Panc1 (cell line): ENCODE data around the gene KCNC4. TPM values are rescaled to one million over a fixed set of nuclear protein-coding genes. Genes with fewer than 3 reads are reported as not detected.

Experiments used
- ATAC-seq: fragments of 200-7000 bp; cut with Tn5 transposase; 2 replicates; pipeline ENCODE4 v1.9.1; 2020; ENCODE audit warnings: mild to moderate bottlenecking, moderate library complexity
- BruUV-seq: library from RNA; stranded (reverse); fragments of 400-500 nt; replicated peaks from 2 replicates; lab custom pipeline; 2021; lab: Mats Ljungman, UMichigan
- CTCF ChIA-PET: fragments of 300-600 bp; sonication (Branson Sonifier 250); formaldehyde crosslinking; loops from one replicate; lab custom pipeline; 2022; ENCODE audit warnings: antibody characterized with exemption; lab: Charles Lee
- POLR2A ChIA-PET: fragments of 300-600 bp; sonication (Branson Sonifier 250); formaldehyde crosslinking; loops from one replicate; lab custom pipeline; 2022; ENCODE audit warnings: antibody characterized with exemption; lab: Charles Lee
- DNase-seq: peaks from one replicate; pipeline ENCODE4 v3.0.0-alpha.2; 2010; ENCODE audit warnings: low read depth, low spot score
- H3K27ac ChIP-seq: 2 replicates; pipeline ENCODE4 v1.5.1; 2011; ENCODE audit warnings: mild to moderate bottlenecking, low read length, inconsistent platforms
- H3K27me3 ChIP-seq: fragments of 200-500 bp; sonication (Bioruptor generic); 2 replicates; pipeline ENCODE4 v1.6.0; 2014; ENCODE audit warnings: low read length, inconsistent platforms; ENCODE audit not compliant: control insufficient read depth, insufficient read depth
- H3K36me3 ChIP-seq: fragments of 200-500 bp; sonication (Bioruptor generic); 2 replicates; pipeline ENCODE4 v1.5.1; 2014; ENCODE audit warnings: inconsistent platforms, mild to moderate bottlenecking, low read length, moderate library complexity; ENCODE audit not compliant: control insufficient read depth, insufficient read depth
- H3K4me1 ChIP-seq: 2 replicates; pipeline ENCODE4 v1.5.1; 2011; ENCODE audit warnings: inconsistent platforms, mild to moderate bottlenecking, low read length, moderate library complexity; ENCODE audit not compliant: control insufficient read depth, insufficient read depth
- H3K4me3 ChIP-seq, 2 experiments: 2 replicates each; pipeline ENCODE4 v1.5.1; 2011 to 2012; ENCODE audit warnings: low read depth in 2 of 2, low read length in 2 of 2, mild to moderate bottlenecking in 2 of 2, inconsistent platforms in 1 of 2, moderate library complexity in 1 of 2
- H3K9me3 ChIP-seq: fragments of 200-500 bp; sonication (Bioruptor generic); 2 replicates; pipeline ENCODE4 v1.5.1; 2014; ENCODE audit warnings: low read depth, mild to moderate bottlenecking, inconsistent platforms, low read length, moderate library complexity; ENCODE audit not compliant: control insufficient read depth, insufficient read depth
- POLR2AphosphoS5 ChIP-seq: IDR thresholded peaks from 2 replicates; pipeline ENCODE4 v1.6.1; 2012; ENCODE audit warnings: mild to moderate bottlenecking, low read depth, low read length, moderate library complexity
- SIN3A ChIP-seq: IDR thresholded peaks from 2 replicates; pipeline ENCODE4 v1.6.1; 2012; ENCODE audit warnings: low read depth, mild to moderate bottlenecking, low read length, moderate library complexity, borderline replicate concordance; ENCODE audit not compliant: insufficient read depth
- TCF7L2 ChIP-seq: IDR thresholded peaks from 2 replicates; pipeline ENCODE4 v1.6.1; 2011; ENCODE audit warnings: mild to moderate bottlenecking, low read depth, low read length, inconsistent platforms
- in situ Hi-C: cut with HindIII; loops from 2 replicates; pipeline ENCODE4 v1.10.0; 2016; ENCODE audit warnings: low sequenced_read_pairs, low pct_unique_long_range_greater_than_20kb
- intact Hi-C: fragments of 100-400 bp; cut with micrococcal nuclease; formaldehyde crosslinking; loops from one replicate; pipeline ENCODE4 v1.10.0; 2022; ENCODE audit not compliant: unreplicated experiment
- total RNA-seq: library from RNA; stranded (reverse); gene quantifications from one replicate; pipeline ENCODE4 v1.2.1, GENCODE V29; 2021; ENCODE audit not compliant: unreplicated experiment
- TF ChIP-seq, protein P1 (sequence below), 2 experiments: IDR thresholded peaks; 2 replicates each; pipeline ENCODE4 v1.6.1; 2011 to 2012; ENCODE audit warnings: low read depth in 2 of 2, control low read depth in 1 of 2, low read length in 1 of 2, mild to moderate bottlenecking in 1 of 2, moderate library complexity in 1 of 2; ENCODE audit not compliant: insufficient read depth in 1 of 2
- TF ChIP-seq, protein P2 (sequence below): fragments of 450-650 bp; IDR thresholded peaks from 2 replicates; pipeline ENCODE4 v1.5.1; 2017; ENCODE audit warnings: mild to moderate bottlenecking

KCNC4 gene
- total RNA-seq, 1 experiment from 2014 or later, result 15.4 TPM

DNA sequence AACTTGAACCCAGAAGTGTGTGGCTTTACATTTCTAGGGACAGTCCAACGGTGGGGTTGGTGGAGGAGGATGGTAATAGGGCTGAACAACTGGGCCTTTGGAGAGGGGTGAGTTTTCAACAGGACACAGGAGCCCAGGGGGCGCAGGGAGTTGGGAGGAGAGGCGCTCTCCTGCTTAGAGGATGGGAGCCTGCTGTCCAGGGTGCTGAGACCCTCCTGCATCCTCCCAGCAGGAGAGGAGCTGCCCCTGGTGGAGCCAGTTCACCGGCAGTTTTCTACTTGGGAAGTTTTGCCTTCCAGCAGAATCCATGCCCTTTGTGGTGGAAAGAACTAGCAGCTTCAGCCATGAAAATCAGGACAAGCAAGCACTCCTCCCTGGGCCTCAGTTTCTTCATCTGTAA is 8.6 kb downstream of the KCNC4 start:
- in situ Hi-C loops, result no loop called here

DNA sequence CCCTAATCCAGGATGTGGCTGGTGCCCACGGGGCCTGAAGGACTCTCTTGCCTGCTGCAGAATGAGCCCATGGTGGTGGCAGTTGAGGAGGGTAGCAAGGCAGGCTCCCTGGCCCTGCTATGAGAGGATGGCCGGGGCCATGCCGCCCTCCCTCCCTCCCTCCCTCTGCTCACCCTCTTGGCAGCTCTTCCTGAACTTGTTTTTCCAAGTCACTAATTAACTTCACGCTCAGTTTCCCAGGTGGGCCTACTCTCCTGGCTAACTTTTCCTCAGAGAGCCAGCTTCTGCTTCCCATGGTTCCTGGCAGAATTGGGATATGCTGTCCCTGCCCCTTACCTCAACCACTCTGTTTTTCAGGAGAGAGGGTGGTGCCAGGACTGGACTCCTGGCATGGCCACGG is 10.2 kb downstream of the KCNC4 start:
- Histone ChIP-seq H3K4me3 (no peak overlapping the region), H3K36me3 (no peaks in the 10 kb centered on the region), H3K9me3 (no peaks in the 10 kb centered on the region), H3K27me3 (no peaks in the 10 kb centered on the region), H3K4me1 (peaks cover 12% of the 10 kb centered on the region), H3K27ac (no peak overlapping the region)
- ChIA-PET POLR2A (interaction anchor here (0.6 kb wide), 1 partner anchor 21 kb away, joined by 3 read pairs; no protein-coding TSS in a partner anchor), CTCF (interaction anchor here (0.5 kb wide), 1 partner anchor 13 kb away, joined by 5 read pairs; no protein-coding TSS in a partner anchor)
- no peak for TF ChIP-seq POLR2AphosphoS5
- no peak for TF ChIP-seq TCF7L2
- TF ChIP-seq SIN3A, result no peak
- TF ChIP-seq, protein P1, sequence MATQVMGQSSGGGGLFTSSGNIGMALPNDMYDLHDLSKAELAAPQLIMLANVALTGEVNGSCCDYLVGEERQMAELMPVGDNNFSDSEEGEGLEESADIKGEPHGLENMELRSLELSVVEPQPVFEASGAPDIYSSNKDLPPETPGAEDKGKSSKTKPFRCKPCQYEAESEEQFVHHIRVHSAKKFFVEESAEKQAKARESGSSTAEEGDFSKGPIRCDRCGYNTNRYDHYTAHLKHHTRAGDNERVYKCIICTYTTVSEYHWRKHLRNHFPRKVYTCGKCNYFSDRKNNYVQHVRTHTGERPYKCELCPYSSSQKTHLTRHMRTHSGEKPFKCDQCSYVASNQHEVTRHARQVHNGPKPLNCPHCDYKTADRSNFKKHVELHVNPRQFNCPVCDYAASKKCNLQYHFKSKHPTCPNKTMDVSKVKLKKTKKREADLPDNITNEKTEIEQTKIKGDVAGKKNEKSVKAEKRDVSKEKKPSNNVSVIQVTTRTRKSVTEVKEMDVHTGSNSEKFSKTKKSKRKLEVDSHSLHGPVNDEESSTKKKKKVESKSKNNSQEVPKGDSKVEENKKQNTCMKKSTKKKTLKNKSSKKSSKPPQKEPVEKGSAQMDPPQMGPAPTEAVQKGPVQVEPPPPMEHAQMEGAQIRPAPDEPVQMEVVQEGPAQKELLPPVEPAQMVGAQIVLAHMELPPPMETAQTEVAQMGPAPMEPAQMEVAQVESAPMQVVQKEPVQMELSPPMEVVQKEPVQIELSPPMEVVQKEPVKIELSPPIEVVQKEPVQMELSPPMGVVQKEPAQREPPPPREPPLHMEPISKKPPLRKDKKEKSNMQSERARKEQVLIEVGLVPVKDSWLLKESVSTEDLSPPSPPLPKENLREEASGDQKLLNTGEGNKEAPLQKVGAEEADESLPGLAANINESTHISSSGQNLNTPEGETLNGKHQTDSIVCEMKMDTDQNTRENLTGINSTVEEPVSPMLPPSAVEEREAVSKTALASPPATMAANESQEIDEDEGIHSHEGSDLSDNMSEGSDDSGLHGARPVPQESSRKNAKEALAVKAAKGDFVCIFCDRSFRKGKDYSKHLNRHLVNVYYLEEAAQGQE (IDR thresholded peaks at IDR 0.05; ENCODE audit: insufficient read depth in 1 of 2, low read depth in 2 of 2, low read length in 1 of 2), result no peak
- TF ChIP-seq, protein P2, sequence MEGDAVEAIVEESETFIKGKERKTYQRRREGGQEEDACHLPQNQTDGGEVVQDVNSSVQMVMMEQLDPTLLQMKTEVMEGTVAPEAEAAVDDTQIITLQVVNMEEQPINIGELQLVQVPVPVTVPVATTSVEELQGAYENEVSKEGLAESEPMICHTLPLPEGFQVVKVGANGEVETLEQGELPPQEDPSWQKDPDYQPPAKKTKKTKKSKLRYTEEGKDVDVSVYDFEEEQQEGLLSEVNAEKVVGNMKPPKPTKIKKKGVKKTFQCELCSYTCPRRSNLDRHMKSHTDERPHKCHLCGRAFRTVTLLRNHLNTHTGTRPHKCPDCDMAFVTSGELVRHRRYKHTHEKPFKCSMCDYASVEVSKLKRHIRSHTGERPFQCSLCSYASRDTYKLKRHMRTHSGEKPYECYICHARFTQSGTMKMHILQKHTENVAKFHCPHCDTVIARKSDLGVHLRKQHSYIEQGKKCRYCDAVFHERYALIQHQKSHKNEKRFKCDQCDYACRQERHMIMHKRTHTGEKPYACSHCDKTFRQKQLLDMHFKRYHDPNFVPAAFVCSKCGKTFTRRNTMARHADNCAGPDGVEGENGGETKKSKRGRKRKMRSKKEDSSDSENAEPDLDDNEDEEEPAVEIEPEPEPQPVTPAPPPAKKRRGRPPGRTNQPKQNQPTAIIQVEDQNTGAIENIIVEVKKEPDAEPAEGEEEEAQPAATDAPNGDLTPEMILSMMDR, result no peak
- DNase-seq (no peak), ATAC-seq (no peak)
- intact Hi-C loops (no loop called here), in situ Hi-C loops (no loop called here)
- no TSS peak for BruUV-seq

More for the DNA sequence above, 8.6 kb downstream of the KCNC4 start:
- ChIA-PET CTCF (no interaction called here), POLR2A (no interaction called here)
- intact Hi-C loops, result no loop called here
- no TSS peak for BruUV-seq
- no peak for TF ChIP-seq SIN3A
- TF ChIP-seq POLR2AphosphoS5, result no peak
- no peak for TF ChIP-seq TCF7L2
- TF ChIP-seq, protein P1 (IDR thresholded peaks at IDR 0.05; ENCODE audit: insufficient read depth in 1 of 2, low read depth in 2 of 2, low read length in 1 of 2), result peak; percentile 75 to 80
- Histone ChIP-seq H3K36me3 (no peaks in the 10 kb centered on the region), H3K27ac (no peak overlapping the region), H3K9me3 (no peaks in the 10 kb centered on the region), H3K27me3 (no peaks in the 10 kb centered on the region), H3K4me1 (peaks cover 8% of the 10 kb centered on the region), H3K4me3 (no peak overlapping the region)
- ATAC-seq, result no peak
- DNase-seq, result no peak
